ENCODE results near the gene ROGDI. TPM values are rescaled to one million over a fixed set of nuclear protein-coding genes. Genes with fewer than 3 reads are reported as not detected.

The ROGDI gene
- total and polyA plus RNA-seq, 2 donors (not counting 1 experiment from before 2014, with no cell fraction given): 9.2 to 31.9 TPM

- H3K27me3 Mint-ChIP-seq: no peaks in the 10 kb centered on the region
- peak overlapping the region; percentile 87 for H3K27ac Mint-ChIP-seq
- intact Hi-C loops (cut with micrococcal nuclease): no loop called here
- CTCF ChIA-PET: no interaction called here
- H3K4me1 Mint-ChIP-seq: peaks cover 31% of the 10 kb centered on the region
- POLR2A ChIA-PET: no interaction called here
- H3K36me3 ChIP-seq (replicated peaks in 1 of 2; ENCODE audit: control extremely low read depth in 1 of 2, control insufficient read depth in 1 of 2, extremely low read depth in 1 of 2, insufficient read depth in 2 of 2, low read length in 1 of 2): peaks cover 6 to 22% of the 10 kb centered on the region in 2 experiments
- H3K9me3 Mint-ChIP-seq (ENCODE audit: insufficient read depth): no peaks in the 10 kb centered on the region
- under 1% methylated on average over 27 of the region's 27 CpGs for WGBS (ENCODE audit: insufficient coverage)
- TF ChIP-seq CTCF (IDR thresholded peaks at IDR 0.05): no peak
- TF ChIP-seq EZH2 (IDR thresholded peaks at IDR 0.05; ENCODE audit: borderline replicate concordance, insufficient read depth, low read depth, low read length, poor library complexity, severe bottlenecking): no peak
- peak overlapping the region; percentile 95 for H3K4me2 ChIP-seq (replicated peaks; ENCODE audit: low read depth, low read length, poor library complexity, severe bottlenecking)
- peak overlapping the region; percentile 27 to 96 (median 87) for H3K4me3 ChIP-seq (ENCODE audit: control extremely low read depth in 1 of 5, extremely low read depth in 1 of 5, insufficient read depth in 1 of 5, low read depth in 2 of 5, low read length in 4 of 5)
- peak overlapping the region; percentile 80 to 97 for H3K27ac ChIP-seq (ENCODE audit: low read length in 2 of 2)
- DNase-seq (peak; percentile 60), ATAC-seq (ENCODE audit: low read depth) (no peak)
- peaks cover 74% of the 10 kb centered on the region for H3K79me2 ChIP-seq (ENCODE audit: control insufficient read depth, insufficient read depth, low read length)
- peak overlapping the region; percentile 87 for H2AFZ ChIP-seq (ENCODE audit: insufficient read depth, low read depth, low read length, poor library complexity, severe bottlenecking)
- H4K20me1 ChIP-seq (ENCODE audit: control insufficient read depth, insufficient read depth, low read length, poor library complexity, severe bottlenecking): peaks cover 43% of the 10 kb centered on the region
- H3K4me3 Mint-ChIP-seq: peak overlapping the region; percentile 87
- peak overlapping the region; percentile 90 for H3K9ac ChIP-seq (ENCODE audit: low read length)
- no peaks in the 10 kb centered on the region for H3K9me3 ChIP-seq (ENCODE audit: control extremely low read depth in 1 of 3, control insufficient read depth in 2 of 3, insufficient read depth in 1 of 3, low read length in 2 of 3)
- peaks cover 27 to 31% of the 10 kb centered on the region in 2 donors for H3K4me1 ChIP-seq (ENCODE audit: control insufficient read depth in 2 of 2, insufficient read depth in 2 of 2, low read length in 2 of 2)
- H3K27me3 ChIP-seq (replicated peaks in 1 of 4; ENCODE audit: control extremely low read depth in 1 of 4, control insufficient read depth in 3 of 4, insufficient read depth in 4 of 4, low read length in 3 of 4): no peaks in the 10 kb centered on the region
These were observed 44.1 kb upstream of the ROGDI start for GRCh38 chr16:4846503-4846900.

- intact Hi-C loops (cut with micrococcal nuclease): no loop called here
- no peak overlapping the region for H2AFZ ChIP-seq (ENCODE audit: insufficient read depth, low read depth, low read length, poor library complexity, severe bottlenecking)
- H3K4me3 ChIP-seq (ENCODE audit: control extremely low read depth in 1 of 5, extremely low read depth in 1 of 5, insufficient read depth in 1 of 5, low read depth in 2 of 5, low read length in 4 of 5): no peak overlapping the region
- peaks cover 5 to 8% of the 10 kb centered on the region in 2 donors for H3K4me1 ChIP-seq (ENCODE audit: control insufficient read depth in 2 of 2, insufficient read depth in 2 of 2, low read length in 2 of 2)
- peaks cover 39% of the 10 kb centered on the region for H3K79me2 ChIP-seq (ENCODE audit: control insufficient read depth, insufficient read depth, low read length)
- H3K27me3 ChIP-seq (replicated peaks in 1 of 4; ENCODE audit: control extremely low read depth in 1 of 4, control insufficient read depth in 3 of 4, insufficient read depth in 4 of 4, low read length in 3 of 4): no peaks in the 10 kb centered on the region
- TF ChIP-seq EZH2 (IDR thresholded peaks at IDR 0.05; ENCODE audit: borderline replicate concordance, insufficient read depth, low read depth, low read length, poor library complexity, severe bottlenecking) (no peak), CTCF (IDR thresholded peaks at IDR 0.05) (no peak)
- Mint-ChIP-seq H3K9me3 (ENCODE audit: insufficient read depth) (no peaks in the 10 kb centered on the region), H3K27ac (no peak overlapping the region), H3K27me3 (no peaks in the 10 kb centered on the region), H3K4me3 (no peak overlapping the region), H3K4me1 (peaks cover 8% of the 10 kb centered on the region)
- no CpG with 5 or more reads among the region's 5 CpGs for WGBS (ENCODE audit: insufficient coverage)
- H4K20me1 ChIP-seq (ENCODE audit: control insufficient read depth, insufficient read depth, low read length, poor library complexity, severe bottlenecking): peaks cover 19% of the 10 kb centered on the region
- H3K36me3 ChIP-seq (replicated peaks in 1 of 2; ENCODE audit: control extremely low read depth in 1 of 2, control insufficient read depth in 1 of 2, extremely low read depth in 1 of 2, insufficient read depth in 2 of 2, low read length in 1 of 2): peaks cover 18 to 72% of the 10 kb centered on the region in 2 experiments
- H3K27ac ChIP-seq (ENCODE audit: low read length in 2 of 2): no peak overlapping the region
- ATAC-seq (ENCODE audit: low read depth) (no peak), DNase-seq (no peak)
- no peaks in the 10 kb centered on the region for H3K9me3 ChIP-seq (ENCODE audit: control extremely low read depth in 1 of 3, control insufficient read depth in 2 of 3, insufficient read depth in 1 of 3, low read length in 2 of 3)
- no peak overlapping the region for H3K9ac ChIP-seq (ENCODE audit: low read length)
- H3K4me2 ChIP-seq (replicated peaks; ENCODE audit: low read depth, low read length, poor library complexity, severe bottlenecking): no peak overlapping the region
- ChIA-PET POLR2A (no interaction called here), CTCF (interaction anchor here (0.7 kb wide), 1 partner anchor 217 kb away, joined by 3 read pairs; no protein-coding TSS in a partner anchor)
These were observed 38.6 kb upstream of the ROGDI start for GRCh38 chr16:4840984-4841383.
